GM12872 (cell line): Measurements from ENCODE around the gene SLC35C1.

Source experiments
- CTCF ChIP-seq: IDR thresholded peaks from 3 replicates; pipeline ENCODE4 v1.5.1; 2011; ENCODE audit warnings: low read depth, mild to moderate bottlenecking, low read length, moderate library complexity; ENCODE audit not compliant: insufficient read depth

The SLC35C1 gene

DNA sequence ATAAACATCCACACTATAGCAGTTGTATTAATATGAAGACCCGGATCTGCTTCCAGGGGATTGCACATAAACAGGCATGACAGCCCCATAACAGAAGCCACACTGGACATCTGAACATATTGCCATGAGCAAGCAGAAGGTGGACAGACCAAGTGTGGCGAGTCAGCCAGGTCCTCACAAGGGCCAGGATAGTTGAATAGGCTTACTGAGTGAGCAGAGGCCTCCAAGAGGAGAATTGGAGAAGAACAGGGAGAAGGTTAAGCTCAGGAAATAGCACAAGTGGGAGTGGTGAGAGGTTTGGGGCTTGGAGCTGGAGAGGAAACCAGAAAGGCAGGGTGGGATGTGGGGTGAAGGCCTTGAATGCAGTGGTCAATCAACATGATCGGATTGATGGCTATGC, 10.8 kb downstream of the SLC35C1 start:
- no peak for TF ChIP-seq CTCF

DNA sequence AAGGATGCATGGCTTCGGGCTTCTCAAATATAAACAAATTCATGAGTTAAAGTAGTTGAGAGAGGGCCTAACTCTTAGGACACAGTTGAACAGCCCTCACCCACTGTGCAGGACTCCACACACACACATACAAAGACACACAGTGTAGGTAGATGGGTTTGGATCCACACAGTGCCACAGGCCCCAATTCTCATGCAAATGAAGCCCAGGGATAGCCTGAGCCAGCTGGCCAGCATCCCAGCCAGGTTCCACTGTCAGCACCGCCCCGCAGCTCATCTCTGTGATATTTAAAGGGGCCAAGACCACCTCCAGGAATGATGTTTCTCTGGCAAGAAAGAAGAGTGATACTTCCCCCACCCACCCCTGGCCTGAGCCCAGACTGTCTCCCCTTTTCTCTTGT, 11.7 kb downstream of the SLC35C1 start:
- TF ChIP-seq CTCF: no peak

- no peak for TF ChIP-seq CTCF
Measured at GRCh38 chr11:45817191-45817590, 12.2 kb downstream of the SLC35C1 start.

DNA sequence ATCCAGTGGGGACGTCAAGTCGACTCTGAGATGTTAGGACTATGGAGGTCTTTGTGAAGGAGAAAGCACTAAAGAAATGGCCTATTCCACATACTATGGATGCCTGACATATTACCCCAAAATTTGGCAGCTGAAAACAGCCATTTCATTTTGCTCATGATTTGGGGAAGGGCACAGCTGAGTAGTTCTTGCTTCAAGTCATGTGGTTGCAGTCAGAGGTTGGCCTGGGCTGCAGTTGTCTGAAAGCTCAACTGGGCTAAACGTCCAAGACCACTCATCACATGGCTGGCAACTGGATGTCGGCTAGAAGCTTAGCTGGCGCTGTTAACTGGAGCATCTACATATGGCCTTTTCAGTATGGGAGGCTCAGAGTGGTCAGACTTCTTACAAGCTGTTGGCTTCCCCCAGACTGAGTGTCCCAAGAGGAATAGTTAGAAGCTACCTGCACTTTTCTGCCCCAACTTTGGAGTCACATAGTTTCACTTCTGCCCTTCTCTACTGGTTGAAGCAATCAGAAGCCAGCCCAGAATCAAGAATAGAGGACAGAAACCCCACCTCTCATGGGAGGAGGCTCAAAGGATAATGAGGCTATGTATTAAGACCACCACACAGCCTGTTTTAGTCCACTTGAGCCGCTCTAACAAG, 14.1 kb downstream of the SLC35C1 start:
- TF ChIP-seq CTCF: no peak

DNA sequence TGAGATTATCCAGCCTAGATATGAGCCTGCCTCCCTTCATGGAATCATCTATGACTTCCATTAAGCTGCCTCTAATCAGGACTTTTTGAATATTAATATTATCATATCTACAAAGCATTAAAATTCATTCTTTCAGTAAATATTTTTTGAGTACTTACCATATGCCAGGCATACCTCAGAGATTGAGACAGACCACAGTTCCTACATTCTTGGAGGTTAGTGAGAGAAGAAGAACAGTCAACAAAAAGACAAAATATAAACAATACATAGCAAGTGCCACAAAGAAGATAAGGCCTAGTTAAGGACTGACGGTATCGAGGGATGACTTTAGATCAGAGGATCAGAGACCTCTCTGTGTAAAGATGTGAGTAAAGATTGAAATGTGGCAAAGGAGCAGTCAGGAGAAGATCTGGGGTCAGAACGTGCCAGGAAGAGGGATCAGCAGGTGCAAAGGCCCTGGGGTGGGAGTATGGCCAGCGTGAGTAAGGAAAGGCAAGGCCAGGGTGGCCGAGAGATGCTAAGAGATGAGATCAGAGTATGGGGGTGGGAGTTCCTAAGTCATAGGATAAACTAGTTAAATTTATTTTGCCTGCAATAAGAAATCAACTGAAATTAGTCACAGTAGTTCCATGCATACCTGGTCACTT, 15.4 kb downstream of the SLC35C1 start:
- no peak for TF ChIP-seq CTCF

DNA sequence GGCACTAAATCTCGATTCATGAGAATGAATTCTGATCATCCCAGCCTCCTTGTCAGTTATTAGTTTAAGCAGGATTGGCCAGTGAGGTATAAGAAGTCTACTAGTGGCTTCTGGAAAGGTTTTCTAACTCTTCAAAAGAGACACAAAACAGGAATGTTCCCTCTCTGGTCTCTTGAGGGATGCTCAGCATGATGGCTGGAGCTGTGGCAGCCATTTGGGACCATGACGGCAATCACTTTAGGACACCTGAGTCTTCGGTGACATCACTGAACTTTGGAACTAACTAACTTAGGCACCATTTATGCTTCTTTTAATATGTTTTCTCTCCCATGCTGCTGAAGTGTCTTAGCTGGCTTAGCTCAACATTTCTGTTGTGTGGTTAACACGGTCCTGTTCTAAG, 22.2 kb downstream of the SLC35C1 start:
- TF ChIP-seq CTCF: no peak

- TF ChIP-seq CTCF: no peak
Measured at GRCh38 chr11:45828996-45829395, 24.0 kb downstream of the SLC35C1 start.
